Measurements from ENCODE around the gene LKAAEAR1.

The LKAAEAR1 gene

DNA sequence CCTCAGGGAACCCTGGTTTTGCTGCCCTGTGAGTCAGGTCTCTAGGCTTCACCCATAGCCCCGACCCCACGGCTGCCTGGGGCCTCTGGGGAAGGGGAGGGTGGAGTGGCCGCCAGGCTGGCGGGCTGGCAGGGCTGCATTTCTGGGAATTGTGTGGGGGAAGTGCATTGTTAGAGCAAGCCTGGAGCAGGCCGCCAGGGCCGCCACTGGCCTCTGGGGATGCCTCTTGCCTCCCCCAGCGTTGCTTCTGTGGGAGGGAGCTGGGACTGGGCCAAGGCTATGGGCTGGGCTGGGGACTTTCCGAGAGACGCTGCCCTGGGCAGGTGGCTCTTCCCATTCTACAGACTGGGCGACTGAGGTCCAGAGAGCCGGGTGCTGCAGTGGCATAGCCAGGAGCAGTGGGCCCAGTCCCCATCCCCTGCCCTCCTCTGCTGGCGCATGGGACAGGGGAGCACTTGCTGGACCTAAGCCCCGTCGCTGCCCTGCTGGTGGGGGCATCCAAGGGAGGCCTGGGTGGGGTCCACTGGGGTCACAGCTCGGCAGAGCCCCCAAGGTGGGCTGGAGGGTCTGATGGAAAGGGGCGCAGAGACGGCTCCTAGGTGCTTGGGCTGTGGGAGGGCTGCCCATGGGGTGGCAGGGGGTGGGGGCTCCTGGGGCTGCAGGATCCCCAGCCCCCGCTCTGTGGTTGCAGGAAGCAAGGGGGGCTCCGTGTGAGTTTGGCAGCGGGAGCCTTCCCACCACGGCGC, 28.1 kb downstream of the LKAAEAR1 start:
- DNase-seq (ENCODE audit: low read depth): no peak
- TF ChIP-seq, protein P1, sequence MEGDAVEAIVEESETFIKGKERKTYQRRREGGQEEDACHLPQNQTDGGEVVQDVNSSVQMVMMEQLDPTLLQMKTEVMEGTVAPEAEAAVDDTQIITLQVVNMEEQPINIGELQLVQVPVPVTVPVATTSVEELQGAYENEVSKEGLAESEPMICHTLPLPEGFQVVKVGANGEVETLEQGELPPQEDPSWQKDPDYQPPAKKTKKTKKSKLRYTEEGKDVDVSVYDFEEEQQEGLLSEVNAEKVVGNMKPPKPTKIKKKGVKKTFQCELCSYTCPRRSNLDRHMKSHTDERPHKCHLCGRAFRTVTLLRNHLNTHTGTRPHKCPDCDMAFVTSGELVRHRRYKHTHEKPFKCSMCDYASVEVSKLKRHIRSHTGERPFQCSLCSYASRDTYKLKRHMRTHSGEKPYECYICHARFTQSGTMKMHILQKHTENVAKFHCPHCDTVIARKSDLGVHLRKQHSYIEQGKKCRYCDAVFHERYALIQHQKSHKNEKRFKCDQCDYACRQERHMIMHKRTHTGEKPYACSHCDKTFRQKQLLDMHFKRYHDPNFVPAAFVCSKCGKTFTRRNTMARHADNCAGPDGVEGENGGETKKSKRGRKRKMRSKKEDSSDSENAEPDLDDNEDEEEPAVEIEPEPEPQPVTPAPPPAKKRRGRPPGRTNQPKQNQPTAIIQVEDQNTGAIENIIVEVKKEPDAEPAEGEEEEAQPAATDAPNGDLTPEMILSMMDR (IDR thresholded peaks at IDR 0.05; ENCODE audit: control insufficient read depth, extremely low read depth, insufficient read depth): no peak
- H3K4me3 ChIP-seq (ENCODE audit: low read depth, low read length): no peak overlapping the region

DNA sequence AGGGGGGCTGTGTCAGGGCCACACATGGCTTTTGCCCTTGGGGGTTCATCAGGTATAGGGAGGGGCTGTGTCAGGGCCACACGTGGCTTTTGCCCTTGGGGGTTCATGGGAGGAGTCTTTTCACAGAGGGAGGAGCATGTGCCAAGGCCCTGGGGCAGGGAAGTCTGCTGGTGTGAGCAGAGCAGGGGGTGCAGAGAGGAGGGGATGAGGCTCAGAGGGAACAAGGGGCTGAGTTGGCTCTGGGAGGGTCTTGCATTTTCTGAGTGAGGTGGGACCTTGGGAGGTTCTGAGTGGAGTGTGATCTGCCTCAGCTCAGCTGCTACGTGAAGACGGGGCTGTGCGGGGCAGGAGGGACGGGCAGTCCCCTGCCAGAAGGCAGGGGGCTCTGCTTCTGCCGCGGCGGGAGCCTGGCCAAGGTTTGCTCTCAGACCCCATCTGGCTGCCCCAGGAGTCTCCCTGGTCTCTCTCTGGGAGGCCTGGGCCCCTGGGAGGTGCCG, 28.8 kb downstream of the LKAAEAR1 start:
- no peak overlapping the region for H3K4me3 ChIP-seq (ENCODE audit: low read depth, low read length)
- TF ChIP-seq, protein P1 (IDR thresholded peaks at IDR 0.05; ENCODE audit: control insufficient read depth, extremely low read depth, insufficient read depth): no peak
- DNase-seq (ENCODE audit: low read depth): no peak

DNA sequence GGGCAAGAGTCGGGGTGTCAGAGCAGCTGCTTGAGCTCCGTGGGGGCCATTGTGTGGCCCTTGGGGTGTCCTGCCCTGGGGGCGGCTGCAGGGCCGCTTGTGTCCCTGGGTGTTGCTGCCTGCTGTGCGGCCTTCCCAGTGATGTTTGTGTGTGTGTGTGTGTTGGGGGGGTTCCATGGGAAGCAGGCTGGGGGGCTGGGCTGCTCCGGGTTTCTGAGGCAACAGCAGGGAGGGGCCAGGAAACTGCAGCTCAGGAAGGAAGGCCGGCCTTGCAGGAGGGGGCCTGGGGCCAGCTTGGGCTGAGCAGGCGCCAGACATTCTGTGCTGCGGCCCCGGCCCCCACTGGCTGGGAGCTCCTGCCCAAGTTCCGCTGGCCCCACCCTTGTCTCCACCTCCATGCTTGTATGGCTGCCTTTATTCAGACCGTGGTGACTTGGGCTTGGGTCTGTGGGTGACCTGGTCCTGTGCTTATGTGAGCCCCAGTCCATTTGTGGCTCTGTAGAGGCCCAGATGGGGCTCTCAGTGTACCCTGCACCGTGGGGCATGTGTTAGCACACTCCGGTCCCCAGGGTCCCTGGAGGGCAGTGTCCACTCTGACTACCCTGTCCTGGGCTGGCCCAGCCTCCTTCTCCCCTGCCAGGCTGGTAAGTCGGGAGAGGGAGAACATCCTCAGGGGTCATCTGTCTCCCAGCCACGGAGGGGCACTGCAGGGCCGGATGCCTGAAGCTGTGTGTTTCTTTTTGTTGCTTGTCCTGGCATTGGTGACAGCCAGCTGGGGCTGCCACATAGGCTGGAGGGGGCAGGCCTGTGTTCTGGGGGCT, 30.1 kb downstream of the LKAAEAR1 start:
- TF ChIP-seq, protein P1 (IDR thresholded peaks at IDR 0.05; ENCODE audit: control insufficient read depth, extremely low read depth, insufficient read depth): no peak
- no peak for DNase-seq (ENCODE audit: low read depth)
- no peak overlapping the region for H3K4me3 ChIP-seq (ENCODE audit: low read depth, low read length)

DNA sequence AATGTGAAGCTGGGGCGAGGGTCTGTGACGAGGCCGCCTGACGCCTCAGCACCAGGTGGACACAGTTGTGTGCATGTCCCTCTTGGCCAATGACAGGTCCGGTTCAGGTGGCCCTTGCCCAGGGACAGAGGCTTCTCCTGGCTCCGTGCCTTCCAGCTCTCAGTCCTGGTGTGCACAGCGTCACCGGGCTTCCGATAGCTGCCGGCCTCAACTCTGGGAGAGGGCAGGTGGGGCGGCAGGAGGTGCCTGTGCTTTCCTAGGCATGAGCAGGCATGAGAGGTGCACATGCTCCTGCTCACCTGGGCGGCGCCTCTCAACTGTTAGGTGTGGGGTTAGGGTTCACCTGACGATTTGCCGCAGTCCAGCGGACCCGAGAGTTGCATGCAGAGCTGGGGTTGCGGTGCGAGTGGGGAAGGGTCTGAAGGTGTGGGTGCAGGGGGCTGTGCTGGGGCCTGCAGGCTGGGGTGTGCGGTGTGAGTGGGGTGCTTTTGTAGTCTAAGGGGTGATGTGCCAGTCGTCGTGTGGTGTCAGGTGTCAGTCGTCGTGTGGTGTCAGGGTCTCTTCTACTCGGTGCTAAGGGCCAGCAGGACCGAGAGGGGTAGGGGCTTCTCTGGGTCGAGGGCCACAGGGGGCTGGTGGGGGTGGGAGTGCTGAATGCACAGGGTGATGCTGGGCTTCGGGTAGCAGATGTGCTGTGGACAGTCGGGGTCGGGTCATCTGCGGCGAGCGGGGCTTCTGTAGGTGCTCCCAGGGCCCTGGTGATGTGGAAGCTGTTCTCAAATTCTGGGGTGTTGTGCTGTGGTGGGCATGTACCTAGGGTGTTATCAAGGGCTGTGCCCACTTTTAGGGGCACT, 31.0 kb downstream of the LKAAEAR1 start:
- H3K4me3 ChIP-seq (ENCODE audit: low read depth, low read length): no peak overlapping the region
- no peak for DNase-seq (ENCODE audit: low read depth)
- TF ChIP-seq, protein P1 (IDR thresholded peaks at IDR 0.05; ENCODE audit: control insufficient read depth, extremely low read depth, insufficient read depth): no peak

DNA sequence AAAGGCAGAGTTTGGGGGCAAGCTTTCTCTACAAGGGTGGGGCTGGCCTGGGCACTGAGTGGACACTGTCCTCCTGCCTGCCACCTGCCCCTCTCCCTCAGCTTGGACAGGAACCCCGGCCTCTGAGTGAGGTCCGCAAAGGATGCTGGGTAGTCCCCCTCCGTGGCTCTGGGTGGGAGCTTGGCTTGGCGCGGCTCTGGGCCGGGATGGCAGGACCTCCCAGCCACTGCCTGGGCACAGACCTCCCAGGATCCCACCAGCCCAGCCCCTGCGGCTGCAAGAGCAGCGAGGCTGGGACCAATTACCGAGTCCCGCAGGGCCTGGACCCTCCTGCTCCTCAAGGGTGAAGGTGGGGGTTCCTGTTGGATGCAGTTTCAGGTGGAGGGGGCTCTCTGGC, 31.9 kb downstream of the LKAAEAR1 start:
- no peak for DNase-seq (ENCODE audit: low read depth)
- no peak overlapping the region for H3K4me3 ChIP-seq (ENCODE audit: low read depth, low read length)
- TF ChIP-seq, protein P1 (IDR thresholded peaks at IDR 0.05; ENCODE audit: control insufficient read depth, extremely low read depth, insufficient read depth): no peak

DNA sequence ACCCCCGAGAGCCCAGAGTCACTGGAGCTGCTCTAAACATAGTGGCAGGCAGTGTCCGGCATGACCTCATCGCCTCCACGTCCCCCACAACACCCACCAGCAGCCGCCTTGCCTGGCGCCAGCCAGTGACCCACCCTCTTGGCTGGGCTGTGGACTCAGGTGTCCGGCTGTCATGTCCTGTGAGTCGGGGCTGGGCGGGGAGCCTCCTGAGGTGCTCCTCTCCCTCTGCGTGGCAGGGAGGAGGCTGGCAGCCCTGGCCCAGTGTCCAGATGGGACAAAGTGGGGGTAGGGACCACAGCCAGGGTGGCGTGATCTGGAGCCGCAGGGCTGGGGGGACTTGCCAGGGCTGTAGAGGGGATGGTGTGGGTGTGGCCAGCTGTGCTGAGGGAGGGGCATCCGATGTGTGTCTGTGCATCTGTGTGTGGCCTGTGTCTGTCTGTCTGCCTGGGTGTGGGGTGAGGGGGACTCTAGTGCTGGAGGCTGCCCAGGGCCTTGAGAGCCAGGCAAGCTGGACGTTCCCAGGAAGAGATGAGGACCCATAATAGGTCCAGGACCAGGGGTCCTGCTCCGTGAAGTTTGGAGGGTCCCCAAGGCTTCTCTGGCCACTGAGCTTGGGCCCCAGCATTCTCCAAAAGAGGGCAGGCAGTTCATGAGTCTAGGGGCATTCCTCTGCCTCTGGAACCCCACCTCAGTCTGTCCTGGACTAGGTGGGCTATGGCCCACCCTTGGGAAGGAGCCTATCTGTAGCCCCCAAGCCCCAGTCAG, 32.5 kb downstream of the LKAAEAR1 start:
- TF ChIP-seq, protein P1 (IDR thresholded peaks at IDR 0.05; ENCODE audit: control insufficient read depth, extremely low read depth, insufficient read depth): no peak
- DNase-seq (ENCODE audit: low read depth): no peak
- H3K4me3 ChIP-seq (ENCODE audit: low read depth, low read length): no peak overlapping the region

Data from LNCaP clone FGC (cell line).